ENCODE measurements around the gene GALR2.
A peak's percentile ranks its signal among the peaks of the same experiment; 100 is the strongest.

Gene GALR2

DNA sequence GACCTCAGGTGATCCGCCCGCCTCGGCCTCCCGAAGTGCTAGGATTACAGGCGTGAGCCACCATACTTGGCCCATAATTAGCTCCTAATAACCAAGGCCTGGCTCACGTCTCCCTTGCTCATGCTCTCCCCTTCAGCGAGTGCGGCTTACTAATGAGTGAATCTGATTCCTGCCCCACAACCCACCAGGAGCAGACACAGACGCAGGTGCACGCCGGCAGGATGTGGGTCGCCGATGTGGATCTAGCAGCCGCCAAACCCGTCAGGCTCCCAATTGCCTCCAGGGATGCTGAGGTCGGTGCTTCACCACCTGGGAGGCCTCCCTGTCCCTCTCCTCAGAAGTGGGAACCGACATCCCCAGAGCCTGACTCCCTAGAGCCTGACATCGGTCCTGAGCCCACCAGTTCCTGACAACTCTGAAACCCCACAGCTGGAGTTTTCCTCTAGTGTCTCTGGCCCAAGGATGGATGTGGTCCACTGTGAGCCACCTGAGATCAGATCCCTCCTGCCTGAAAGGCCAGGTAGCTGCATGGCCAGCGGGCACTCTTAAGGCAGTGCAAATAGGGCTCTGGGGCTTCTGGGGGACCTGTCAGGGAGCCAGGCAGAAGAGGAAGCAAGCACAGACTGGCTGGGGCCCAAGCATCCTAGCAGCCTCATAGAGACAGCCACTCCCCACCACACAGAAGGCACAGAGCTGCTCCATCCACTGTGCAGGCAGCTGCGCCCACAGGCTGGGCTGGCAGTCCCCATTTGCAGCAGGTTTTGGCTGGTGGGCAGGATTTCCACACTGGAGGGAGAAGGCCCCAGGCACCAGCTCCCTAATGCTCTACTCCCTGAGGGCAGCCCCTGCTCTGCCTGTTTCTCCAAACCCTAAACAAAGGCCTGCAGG, 18.2 kb downstream of the GALR2 start:
- no peak overlapping the region for H3K4me3 ChIP-seq (ENCODE audit: low read depth, low read length)
- no peak for DNase-seq (ENCODE audit: low read depth)
- TF ChIP-seq, protein P1, sequence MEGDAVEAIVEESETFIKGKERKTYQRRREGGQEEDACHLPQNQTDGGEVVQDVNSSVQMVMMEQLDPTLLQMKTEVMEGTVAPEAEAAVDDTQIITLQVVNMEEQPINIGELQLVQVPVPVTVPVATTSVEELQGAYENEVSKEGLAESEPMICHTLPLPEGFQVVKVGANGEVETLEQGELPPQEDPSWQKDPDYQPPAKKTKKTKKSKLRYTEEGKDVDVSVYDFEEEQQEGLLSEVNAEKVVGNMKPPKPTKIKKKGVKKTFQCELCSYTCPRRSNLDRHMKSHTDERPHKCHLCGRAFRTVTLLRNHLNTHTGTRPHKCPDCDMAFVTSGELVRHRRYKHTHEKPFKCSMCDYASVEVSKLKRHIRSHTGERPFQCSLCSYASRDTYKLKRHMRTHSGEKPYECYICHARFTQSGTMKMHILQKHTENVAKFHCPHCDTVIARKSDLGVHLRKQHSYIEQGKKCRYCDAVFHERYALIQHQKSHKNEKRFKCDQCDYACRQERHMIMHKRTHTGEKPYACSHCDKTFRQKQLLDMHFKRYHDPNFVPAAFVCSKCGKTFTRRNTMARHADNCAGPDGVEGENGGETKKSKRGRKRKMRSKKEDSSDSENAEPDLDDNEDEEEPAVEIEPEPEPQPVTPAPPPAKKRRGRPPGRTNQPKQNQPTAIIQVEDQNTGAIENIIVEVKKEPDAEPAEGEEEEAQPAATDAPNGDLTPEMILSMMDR (conservative IDR thresholded peaks at IDR 0.05; ENCODE audit: low read depth, low read length): no peak

DNA sequence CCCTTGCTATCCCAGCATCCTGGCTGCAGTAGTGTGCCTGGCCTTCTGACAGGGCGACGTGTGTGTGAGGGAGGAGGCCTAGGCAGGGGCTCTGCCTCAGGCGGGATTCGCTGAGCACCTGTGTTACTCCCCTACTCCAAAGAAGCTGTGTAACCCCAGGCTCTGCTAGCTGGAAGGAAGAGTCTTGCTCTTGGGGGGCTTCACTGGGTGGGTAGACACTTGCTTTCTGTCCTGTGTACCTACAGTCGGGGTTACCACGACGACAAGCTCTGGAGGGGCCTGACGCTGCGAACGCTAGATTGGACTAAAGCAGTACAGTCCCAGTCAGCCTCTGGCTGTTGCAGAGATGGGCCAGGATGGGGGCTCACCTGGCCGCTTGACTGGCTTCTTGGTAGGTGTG, 19.5 kb downstream of the GALR2 start:
- TF ChIP-seq, protein P1 (conservative IDR thresholded peaks at IDR 0.05; ENCODE audit: low read depth, low read length): no peak
- no peak overlapping the region for H3K4me3 ChIP-seq (ENCODE audit: low read depth, low read length)
- no peak for DNase-seq (ENCODE audit: low read depth)

GRCh38 chr17:76095943-76096342, 21.4 kb downstream of the GALR2 start:
- H3K4me3 ChIP-seq (ENCODE audit: low read depth, low read length): no peak overlapping the region
- DNase-seq (ENCODE audit: low read depth): no peak
- TF ChIP-seq, protein P1 (conservative IDR thresholded peaks at IDR 0.05; ENCODE audit: low read depth, low read length): no peak

DNA sequence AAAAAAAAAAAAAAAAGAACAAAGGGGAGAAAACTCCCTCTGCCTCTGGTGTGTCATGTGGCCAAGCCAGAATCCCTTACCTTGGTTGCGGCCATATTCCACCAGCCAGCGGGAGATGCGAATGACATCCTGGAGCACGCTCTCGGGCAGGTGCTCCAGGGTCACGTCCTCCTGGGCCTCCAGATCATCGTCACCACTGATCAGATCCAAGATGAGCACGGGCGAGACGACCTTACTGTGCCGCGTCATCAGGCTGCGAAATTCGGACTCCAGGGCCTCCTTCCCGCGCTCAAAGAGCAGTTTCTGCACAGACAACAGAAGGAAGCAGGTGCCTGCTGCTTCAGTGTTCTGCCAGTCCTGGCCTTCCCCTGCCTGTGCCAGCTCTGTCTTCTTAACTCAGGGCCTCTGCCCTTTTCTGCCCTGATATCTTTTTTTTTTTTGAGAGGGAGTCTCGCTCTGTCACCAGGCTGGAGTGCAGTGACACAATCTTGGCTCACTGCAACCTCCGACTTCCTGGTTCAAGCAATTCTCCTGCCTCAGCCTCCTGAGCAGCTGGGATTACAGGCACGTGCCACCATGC, 23.2 kb downstream of the GALR2 start:
- TF ChIP-seq, protein P1 (conservative IDR thresholded peaks at IDR 0.05; ENCODE audit: low read depth, low read length): no peak
- no peak for DNase-seq (ENCODE audit: low read depth)
- H3K4me3 ChIP-seq (ENCODE audit: low read depth, low read length): no peak overlapping the region

DNA sequence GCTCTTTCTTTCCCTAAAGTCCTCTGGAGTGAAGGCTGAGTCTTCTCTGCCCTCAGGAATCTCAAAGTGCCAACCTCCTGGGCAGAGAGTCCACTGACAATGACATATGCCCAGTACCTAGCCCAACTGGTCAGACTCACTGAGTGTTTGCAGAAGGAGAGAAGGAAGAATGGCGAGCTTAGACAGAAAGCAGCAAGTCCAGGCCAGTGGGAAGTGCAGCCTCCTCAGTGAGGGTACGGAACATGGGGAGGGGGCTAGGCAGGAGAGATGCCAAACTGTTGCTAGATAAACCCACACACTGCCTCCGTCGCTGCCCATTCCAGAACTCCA, 28.3 kb downstream of the GALR2 start:
- no peak for DNase-seq (ENCODE audit: low read depth)
- H3K4me3 ChIP-seq (ENCODE audit: low read depth, low read length): peak overlapping the region; percentile 93
- TF ChIP-seq, protein P1 (conservative IDR thresholded peaks at IDR 0.05; ENCODE audit: low read depth, low read length): no peak

- peak within 1 kb of the TSS; percentile 93 for H3K4me3 ChIP-seq (ENCODE audit: low read depth, low read length)
- peak; percentile 93 for DNase-seq (ENCODE audit: low read depth)
- TF ChIP-seq, protein P1 (conservative IDR thresholded peaks at IDR 0.05; ENCODE audit: low read depth, low read length): peak; percentile 30
These were observed 28.9 kb downstream of the GALR2 start, which contains the start of gene EXOC7 for GRCh38 chr17:76103274-76104139. TSS of gene EXOC7 (minus strand) at chr17:76103787. CDS start at chr17:76103692, 95 bp downstream.
